Endothelial cell of umbilical vein (primary cell): ENCODE results near the gene RPL12. TPM values are rescaled to one million over a fixed set of nuclear protein-coding genes. Genes with fewer than 3 reads are reported as not detected.

Source experiments
- BruUV-seq: library from RNA; stranded (reverse); fragments of 400-500 nt; replicated peaks from 2 replicates; lab custom pipeline; 2021; lab: Mats Ljungman, UMichigan
- CTCF ChIA-PET: fragments of 300-600, 350-600 bp; sonication (Branson Sonifier 250); formaldehyde crosslinking; loops from one replicate; lab custom pipeline; 2021; ENCODE audit warnings: antibody characterized with exemption, inconsistent platforms; lab: Charles Lee
- POLR2A ChIA-PET: fragments of 300-600, 350-600 bp; sonication (Branson Sonifier 250); formaldehyde crosslinking; loops from one replicate; lab custom pipeline; 2021; ENCODE audit warnings: antibody characterized with exemption, inconsistent platforms; lab: Charles Lee
- DNase-seq: peaks from one replicate; pipeline ENCODE4 v3.0.0-alpha.2; 2011; ENCODE audit warnings: low read depth, low spot score
- FAIRE-seq: peaks from 2 replicates; lab custom pipeline; 2011; peaks lifted over from hg19 to GRCh38; lab: Jason Lieb, UNC
- H2AFZ ChIP-seq: 2 replicates; pipeline ENCODE4 v1.6.0; 2012; ENCODE audit warnings: low read depth, low read length, control low read depth, inconsistent platforms
- H3K27ac ChIP-seq: 2 replicates; pipeline ENCODE4 v1.5.1; 2011; ENCODE audit warnings: low read depth, mild to moderate bottlenecking, control low read depth, low read length, moderate library complexity; ENCODE audit not compliant: insufficient read depth
- H3K27me3 ChIP-seq, 2 experiments: 2 replicates each; pipeline versions ENCODE4 v1.6.0 to v1.6.1; 2011; ENCODE audit warnings: low read length in 2 of 2, mixed read lengths in 1 of 2; ENCODE audit not compliant: control insufficient read depth in 2 of 2, insufficient read depth in 2 of 2
- H3K36me3 ChIP-seq, 2 experiments: 2 replicates in 1 of 2; 3 replicates in 1 of 2; pipeline ENCODE4 v1.5.1; 2011; ENCODE audit warnings: low read length in 2 of 2, mild to moderate bottlenecking in 1 of 2, moderate library complexity in 1 of 2; ENCODE audit not compliant: control insufficient read depth in 2 of 2, insufficient read depth in 2 of 2; ENCODE audit errors: extremely low read depth in 1 of 2
- H3K4me1 ChIP-seq: 3 replicates; pipeline ENCODE4 v1.5.1; 2011; ENCODE audit warnings: mild to moderate bottlenecking, low read length; ENCODE audit not compliant: control insufficient read depth, insufficient read depth; ENCODE audit errors: extremely low read depth
- H3K4me2 ChIP-seq: 2 replicates; pipeline ENCODE4 v1.6.1; 2011; ENCODE audit warnings: low read length, control low read depth, mixed read lengths; ENCODE audit not compliant: insufficient read depth
- H3K4me3 ChIP-seq, 3 experiments: fragments of 200-600 bp in 1 of 3; sonication (generic), shearing (Covaris generic) in 1 of 3; replicated peaks in 1 of 3; 2 replicates each; pipeline ENCODE4 v1.5.1; 2011 to 2016; ENCODE audit warnings: control low read depth in 3 of 3, low read length in 3 of 3, mild to moderate bottlenecking in 2 of 3, inconsistent platforms in 1 of 3, low read depth in 1 of 3, moderate library complexity in 1 of 3; ENCODE audit not compliant: insufficient read depth in 1 of 3
- H3K79me2 ChIP-seq: 2 replicates; pipeline ENCODE4 v1.6.0; 2012; ENCODE audit warnings: low read length, inconsistent platforms; ENCODE audit not compliant: control insufficient read depth, insufficient read depth
- H3K9ac ChIP-seq: replicated peaks from 2 replicates; pipeline ENCODE3; 2011; ENCODE audit warnings: low read length, control low read depth; ENCODE audit not compliant: insufficient read depth; ENCODE audit errors: extremely low read depth
- H3K9me1 ChIP-seq: replicated peaks from 3 replicates; pipeline ENCODE4 v1.6.0; 2011; ENCODE audit warnings: mild to moderate bottlenecking, low read length; ENCODE audit not compliant: control insufficient read depth, insufficient read depth; ENCODE audit errors: extremely low read depth
- H3K9me3 ChIP-seq: replicated peaks from 2 replicates; pipeline ENCODE4 v1.5.1; 2012; ENCODE audit warnings: low read length, inconsistent platforms; ENCODE audit not compliant: control insufficient read depth, insufficient read depth
- H4K20me1 ChIP-seq: replicated peaks from 2 replicates; pipeline ENCODE3; 2011; ENCODE audit warnings: mild to moderate bottlenecking, low read length; ENCODE audit not compliant: control insufficient read depth, insufficient read depth; ENCODE audit errors: extremely low read depth
- EZH2 ChIP-seq: IDR thresholded peaks from 2 replicates; pipeline ENCODE4 v1.6.1; 2012; ENCODE audit warnings: borderline replicate concordance, low read depth, mild to moderate bottlenecking, moderate library complexity, low read length, inconsistent platforms; ENCODE audit not compliant: severe bottlenecking
- FOS ChIP-seq: IDR thresholded peaks from 2 replicates; pipeline ENCODE4 v1.6.1; 2011; ENCODE audit warnings: mild to moderate bottlenecking, low read length, moderate library complexity, borderline replicate concordance; ENCODE audit not compliant: insufficient read depth
- GATA2 ChIP-seq: IDR thresholded peaks from 2 replicates; pipeline ENCODE4 v1.7.0; 2011; ENCODE audit warnings: low read depth, mild to moderate bottlenecking, moderate library complexity, mixed read lengths, low read length; ENCODE audit not compliant: insufficient read length, insufficient read depth
- JUN ChIP-seq: IDR thresholded peaks from 2 replicates; pipeline ENCODE4 v1.6.1; 2011; ENCODE audit warnings: borderline replicate concordance, low read depth; ENCODE audit not compliant: insufficient read length, insufficient read depth
- MYC ChIP-seq: IDR thresholded peaks from one replicate; pipeline ENCODE4 v1.6.1; 2011; ENCODE audit warnings: mild to moderate bottlenecking, low read depth, low read length
- POLR2A ChIP-seq: IDR thresholded peaks from 2 replicates; pipeline ENCODE4 v1.6.1; 2012; ENCODE audit warnings: low read depth, mild to moderate bottlenecking, control low read depth, low read length
- POLR2AphosphoS5 ChIP-seq: IDR thresholded peaks from 2 replicates; pipeline ENCODE4 v1.6.1; 2012; ENCODE audit warnings: low read depth, mild to moderate bottlenecking, control low read depth, low read length, moderate library complexity; ENCODE audit not compliant: insufficient read depth
- dilution Hi-C: fragments of 300-500 bp; cut with MboI; formaldehyde crosslinking; loops from one replicate; pipeline ENCODE4 v1.15.0; 2019; ENCODE audit warnings: low sequenced_read_pairs; ENCODE audit not compliant: extremely low pct_ligation_motif_present
- intact Hi-C: fragments of 100-400 bp; cut with micrococcal nuclease; formaldehyde crosslinking; loops from one replicate; pipeline ENCODE4 v1.10.0; 2022
- polyA plus RNA-seq, 4 experiments: library from polyadenylated mRNA; depleted of rRNA in 3 of 4; stranded (reverse) in 3 of 4; unstranded in 1 of 4; fragments of >200 nt; gene quantifications; 2 replicates each; pipeline versions ENCODE4 v1.2.1 to v1.2.3, GENCODE V29; 2011 to 2012; ENCODE audit warnings: missing spikeins in 1 of 4
- total RNA-seq: library from RNA; stranded (reverse); gene quantifications from 2 replicates; pipeline ENCODE4 v1.2.3, GENCODE V29; 2021
- TF ChIP-seq, protein P1 (sequence below), 2 donors: IDR thresholded peaks; 1 replicate in 1 of 2; 2 replicates in 1 of 2; pipeline ENCODE4 v1.5.1; 2011; ENCODE audit warnings: low read length in 2 of 2, mild to moderate bottlenecking in 2 of 2, moderate library complexity in 2 of 2, control low read depth in 1 of 2, inconsistent platforms in 1 of 2, low read depth in 1 of 2; ENCODE audit not compliant: insufficient read depth in 1 of 2; ENCODE audit errors: extremely low read depth in 1 of 2
- TF ChIP-seq, protein P2 (sequence below): IDR thresholded peaks from 2 replicates; pipeline ENCODE4 v1.6.1; 2011; ENCODE audit not compliant: insufficient read depth, insufficient read length

Gene RPL12
- total and polyA plus RNA-seq, 2 donors (not counting 3 experiments of a cell fraction or from before 2014, with no cell fraction given): 1,231 to 3,007 TPM

- peaks cover under 1% of the 10 kb centered on the region for H3K4me1 ChIP-seq
- no peak overlapping the region for H3K4me2 ChIP-seq
- CTCF ChIA-PET: interaction anchor here (1.1 to 1.7 kb wide), 4 partner anchors 17 to 477 kb away, joined by 3 to 9 read pairs (median 5); partner anchors contain the start of gene SLC2A8
- H3K79me2 ChIP-seq: no peaks in the 10 kb centered on the region
- no peaks in the 10 kb centered on the region for H3K9me1 ChIP-seq
- no peak overlapping the region for H2AFZ ChIP-seq
- no peaks in the 10 kb centered on the region for H3K9me3 ChIP-seq
- H3K9ac ChIP-seq: no peak overlapping the region
- no peak for DNase-seq
- POLR2A ChIA-PET: no interaction called here
- no peak for TF ChIP-seq FOS
- TF ChIP-seq, protein P1, sequence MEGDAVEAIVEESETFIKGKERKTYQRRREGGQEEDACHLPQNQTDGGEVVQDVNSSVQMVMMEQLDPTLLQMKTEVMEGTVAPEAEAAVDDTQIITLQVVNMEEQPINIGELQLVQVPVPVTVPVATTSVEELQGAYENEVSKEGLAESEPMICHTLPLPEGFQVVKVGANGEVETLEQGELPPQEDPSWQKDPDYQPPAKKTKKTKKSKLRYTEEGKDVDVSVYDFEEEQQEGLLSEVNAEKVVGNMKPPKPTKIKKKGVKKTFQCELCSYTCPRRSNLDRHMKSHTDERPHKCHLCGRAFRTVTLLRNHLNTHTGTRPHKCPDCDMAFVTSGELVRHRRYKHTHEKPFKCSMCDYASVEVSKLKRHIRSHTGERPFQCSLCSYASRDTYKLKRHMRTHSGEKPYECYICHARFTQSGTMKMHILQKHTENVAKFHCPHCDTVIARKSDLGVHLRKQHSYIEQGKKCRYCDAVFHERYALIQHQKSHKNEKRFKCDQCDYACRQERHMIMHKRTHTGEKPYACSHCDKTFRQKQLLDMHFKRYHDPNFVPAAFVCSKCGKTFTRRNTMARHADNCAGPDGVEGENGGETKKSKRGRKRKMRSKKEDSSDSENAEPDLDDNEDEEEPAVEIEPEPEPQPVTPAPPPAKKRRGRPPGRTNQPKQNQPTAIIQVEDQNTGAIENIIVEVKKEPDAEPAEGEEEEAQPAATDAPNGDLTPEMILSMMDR (IDR thresholded peaks at IDR 0.05; ENCODE audit: extremely low read depth in 1 of 2, insufficient read depth in 1 of 2, low read depth in 1 of 2, low read length in 2 of 2): no peak
- TF ChIP-seq POLR2A: no peak
- no peak for TF ChIP-seq POLR2AphosphoS5
- TF ChIP-seq EZH2: no peak
- TF ChIP-seq GATA2: no peak
- TF ChIP-seq, protein P2, sequence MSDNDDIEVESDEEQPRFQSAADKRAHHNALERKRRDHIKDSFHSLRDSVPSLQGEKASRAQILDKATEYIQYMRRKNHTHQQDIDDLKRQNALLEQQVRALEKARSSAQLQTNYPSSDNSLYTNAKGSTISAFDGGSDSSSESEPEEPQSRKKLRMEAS: no peak
- TF ChIP-seq MYC: no peak
- TF ChIP-seq JUN: no peak
- H3K36me3 ChIP-seq: no peaks in the 10 kb centered on the region
- H4K20me1 ChIP-seq: no peaks in the 10 kb centered on the region
- no peaks in the 10 kb centered on the region for H3K27me3 ChIP-seq
- intact Hi-C loops: loop anchor here (1.0 kb wide), 1 partner anchor 106 kb away; no protein-coding TSS in a partner anchor
- no TSS peak for BruUV-seq
- no peak overlapping the region for H3K4me3 ChIP-seq
- dilution Hi-C loops: no loop called here
- no peak for FAIRE-seq
- no peak overlapping the region for H3K27ac ChIP-seq
Observed at GRCh38 chr9:127417131-127418036, 33.8 kb downstream of the RPL12 start.
